Pons (tissue), 1 donor: Measurements from ENCODE around the gene NAMPT.

Source experiments
- DNase-seq: peaks from one replicate; pipeline ENCODE4 v3.0.0-alpha.2; 2016; ENCODE audit warnings: low spot score

The NAMPT gene

GRCh38 chr7:106273009-106273668 lies 11.6 kb downstream of the NAMPT start:
- no peak for DNase-seq

GRCh38 chr7:106270122-106270977 lies 14.4 kb downstream of the NAMPT start:
- DNase-seq, result no peak

- no peak for DNase-seq
These were observed 15.4 kb downstream of the NAMPT start for GRCh38 chr7:106269254-106269961.

- DNase-seq, result no peak
These were observed 19.6 kb downstream of the NAMPT start for GRCh38 chr7:106265133-106265532.

DNA sequence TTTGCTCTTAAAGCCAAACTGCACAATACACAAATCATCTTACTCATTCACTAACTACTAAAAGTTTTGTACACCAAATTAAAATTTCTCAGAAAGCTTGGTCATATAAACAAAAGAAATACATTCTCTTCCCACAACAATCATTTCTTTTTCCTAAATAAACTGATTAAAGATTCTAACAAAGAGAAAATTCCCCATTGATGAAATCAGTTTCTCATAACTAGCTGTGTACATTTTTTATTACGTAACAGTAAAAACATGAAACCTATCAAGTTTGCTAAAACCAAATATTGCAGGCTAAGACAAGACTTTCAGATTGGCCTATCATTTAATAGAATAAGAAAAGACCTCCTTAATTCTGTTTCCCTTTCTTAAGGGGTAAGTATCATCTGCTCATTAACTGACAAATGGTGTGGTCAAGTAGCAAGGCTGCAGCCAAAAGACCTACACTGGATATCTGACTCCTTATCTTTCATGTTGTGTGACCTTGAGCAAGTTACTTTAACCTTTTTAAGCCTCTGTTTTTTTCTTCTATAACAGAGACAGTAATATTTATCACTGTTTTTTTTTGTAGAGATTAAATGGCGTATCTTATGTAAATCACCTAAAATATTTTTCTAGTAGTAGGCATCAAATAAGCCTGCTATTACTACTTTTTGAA lies 22.4 kb downstream of the NAMPT start:
- DNase-seq, result no peak

DNA sequence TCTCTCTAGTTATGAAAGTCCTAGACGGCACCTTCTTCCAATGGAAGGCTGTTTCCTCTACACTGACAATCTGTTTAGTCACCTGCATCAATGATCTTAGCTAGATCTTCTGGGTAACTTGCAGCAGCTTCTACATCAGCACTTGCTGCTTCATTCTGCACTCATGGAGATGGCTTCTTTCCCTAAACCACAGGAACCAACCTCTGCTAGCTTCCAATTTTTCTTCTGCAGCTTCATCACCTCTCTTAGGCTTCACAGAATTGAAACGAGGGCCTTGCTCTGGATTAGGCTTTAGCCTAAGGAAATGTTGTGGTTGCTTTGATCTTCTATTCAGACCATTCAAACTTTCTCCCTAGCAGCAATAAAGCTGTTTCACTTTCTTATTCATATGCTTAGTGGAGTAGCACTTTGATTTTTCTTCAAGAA lies 24.6 kb downstream of the NAMPT start:
- DNase-seq, result no peak

GRCh38 chr7:106258789-106259188 lies 26.0 kb downstream of the NAMPT start:
- DNase-seq, result no peak

- no peak for DNase-seq
These were observed 27.0 kb downstream of the NAMPT start for GRCh38 chr7:106257752-106258151.

GRCh38 chr7:106256144-106256543 lies 28.6 kb downstream of the NAMPT start:
- no peak for DNase-seq

GRCh38 chr7:106255246-106255645 lies 29.5 kb downstream of the NAMPT start:
- DNase-seq, result no peak

GRCh38 chr7:106254525-106255116 lies 30.2 kb downstream of the NAMPT start:
- no peak for DNase-seq

DNA sequence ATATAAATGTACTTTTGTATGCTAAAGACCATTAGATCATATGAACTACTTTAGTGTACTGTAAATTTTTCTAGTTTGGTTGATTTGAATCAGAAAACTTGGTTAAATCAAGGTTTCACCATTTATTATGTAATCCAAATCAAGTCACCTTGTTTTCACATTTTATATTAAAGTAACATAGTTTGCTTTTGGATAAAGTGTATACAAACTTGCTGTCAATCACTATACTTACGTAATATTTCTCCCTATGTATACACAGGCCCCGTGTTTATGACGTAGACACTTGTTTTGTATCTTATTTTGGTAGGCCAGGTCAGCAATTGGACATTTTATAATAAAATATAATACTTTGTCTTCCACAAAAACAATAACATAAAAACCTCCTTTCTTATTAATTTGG lies 32.2 kb downstream of the NAMPT start:
- DNase-seq, result no peak

DNA sequence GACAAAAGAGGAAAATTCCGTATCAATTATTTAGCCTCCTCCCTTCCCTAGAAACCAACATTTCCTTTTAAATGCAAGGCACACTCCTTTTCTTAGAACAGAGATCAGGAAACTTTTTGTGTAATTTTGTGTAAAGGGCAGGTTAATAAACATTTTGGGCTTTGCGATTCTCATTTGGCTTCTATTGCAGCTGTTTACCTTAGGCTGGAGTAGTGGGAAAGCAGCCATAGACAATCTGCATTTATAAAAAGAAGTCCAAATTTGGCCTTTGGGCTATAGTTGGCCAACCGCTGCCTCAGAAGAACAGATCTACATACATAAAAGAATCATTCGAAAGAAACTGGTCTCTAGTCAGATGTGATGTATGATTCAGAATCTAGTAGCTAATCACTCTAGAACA lies 35.3 kb downstream of the NAMPT start:
- DNase-seq, result no peak

DNA sequence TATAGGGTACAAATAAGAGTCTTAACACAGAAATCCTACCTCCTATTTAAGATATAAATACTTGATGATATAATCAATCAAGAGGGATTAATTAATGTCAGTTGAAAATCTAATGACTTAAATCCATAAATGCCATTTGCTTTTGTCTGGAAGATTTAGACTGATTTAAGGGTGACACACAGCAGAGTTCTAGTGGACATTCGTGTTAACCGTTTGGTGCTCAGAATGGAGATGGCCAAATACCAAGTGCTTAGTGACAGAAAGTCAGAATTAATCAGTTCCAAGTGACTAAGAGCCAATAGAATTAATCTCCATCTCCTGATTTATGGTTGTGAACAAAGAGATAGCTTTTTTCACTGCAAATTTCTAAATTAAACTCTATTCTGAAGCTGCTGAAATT lies 36.2 kb downstream of the NAMPT start:
- no peak for DNase-seq

GRCh38 chr7:106247841-106248240 lies 36.9 kb downstream of the NAMPT start:
- DNase-seq, result no peak

DNA sequence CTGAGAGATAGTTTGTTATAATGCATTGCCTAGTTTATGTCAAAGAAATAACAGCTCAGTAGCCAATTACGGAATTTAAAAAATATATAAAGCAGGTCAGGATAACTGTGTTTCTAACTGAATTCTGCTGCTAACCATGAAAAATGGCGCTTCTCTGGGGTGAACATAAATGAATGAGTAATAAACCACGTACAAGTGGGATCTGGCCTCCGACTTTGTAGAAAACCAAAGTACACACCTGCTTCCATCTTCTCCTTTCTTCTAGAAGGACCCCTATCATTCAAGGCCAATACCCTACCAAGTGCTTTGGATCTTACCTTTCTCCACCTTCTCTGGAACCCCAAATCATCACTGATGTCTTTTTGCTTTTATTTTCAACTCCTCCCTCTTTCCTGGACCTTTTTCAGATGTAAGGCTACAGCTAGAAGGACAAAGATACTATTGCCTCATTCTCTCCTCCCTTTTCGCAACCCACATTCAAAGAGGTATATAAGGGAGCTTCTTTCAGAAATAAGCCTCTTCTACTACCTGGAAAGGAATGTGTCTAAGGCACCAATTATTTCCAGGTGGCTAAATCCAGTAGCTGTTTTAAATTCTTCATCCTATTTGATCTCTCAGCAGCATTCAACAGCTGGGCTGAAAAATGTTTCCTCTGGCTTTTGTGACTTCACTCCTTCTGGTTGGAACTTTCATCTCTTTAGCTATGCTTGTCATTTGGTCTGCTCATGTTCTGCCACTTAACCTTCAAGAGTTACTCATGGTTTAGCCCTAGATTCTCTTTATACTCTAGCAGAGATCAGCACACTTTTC lies 37.7 kb downstream of the NAMPT start:
- DNase-seq, result no peak

DNA sequence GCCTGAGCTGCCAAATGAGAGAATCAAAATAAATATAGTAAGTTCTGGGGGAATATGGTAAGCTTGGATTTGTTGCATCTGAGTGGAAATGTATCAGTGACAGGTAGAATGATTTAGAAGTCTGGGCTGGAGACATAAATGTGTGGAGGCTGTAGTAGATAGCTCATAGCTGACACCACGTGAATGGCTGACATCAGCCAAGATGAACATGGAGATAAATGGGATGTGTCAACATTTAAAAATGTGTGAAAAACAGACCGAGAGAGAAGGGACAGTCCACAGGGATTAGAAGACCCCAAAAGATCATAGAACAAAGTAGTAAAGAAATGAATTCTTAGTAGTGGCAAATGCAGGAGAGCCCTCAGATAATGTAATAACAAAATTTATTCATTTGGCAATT lies 40.9 kb downstream of the NAMPT start:
- no peak for DNase-seq

- DNase-seq, result peak; percentile 18
These were observed 45.4 kb downstream of the NAMPT start for GRCh38 chr7:106239406-106239805.

GRCh38 chr7:106238830-106239229 lies 46.0 kb downstream of the NAMPT start:
- DNase-seq, result no peak

DNA sequence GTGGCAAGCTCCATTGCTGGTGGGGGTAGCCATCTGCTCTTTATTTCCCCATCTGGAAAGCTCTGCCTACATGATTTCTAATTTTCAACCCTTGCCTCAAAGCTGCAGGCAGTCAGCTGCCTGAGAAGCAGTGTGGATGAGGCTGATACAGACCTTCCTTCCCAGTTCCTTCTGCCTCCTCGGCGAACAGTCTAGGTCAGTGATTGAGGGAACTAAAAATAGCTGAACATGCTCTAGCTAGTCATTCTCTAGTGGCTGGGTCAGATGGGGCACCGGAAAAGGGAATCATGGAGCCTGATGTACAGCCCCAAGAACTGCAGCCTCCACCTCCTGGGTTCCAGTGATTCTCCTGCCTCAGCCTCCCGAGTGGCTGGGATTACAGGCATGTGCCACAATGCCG lies 48.7 kb downstream of the NAMPT start:
- DNase-seq, result no peak

DNA sequence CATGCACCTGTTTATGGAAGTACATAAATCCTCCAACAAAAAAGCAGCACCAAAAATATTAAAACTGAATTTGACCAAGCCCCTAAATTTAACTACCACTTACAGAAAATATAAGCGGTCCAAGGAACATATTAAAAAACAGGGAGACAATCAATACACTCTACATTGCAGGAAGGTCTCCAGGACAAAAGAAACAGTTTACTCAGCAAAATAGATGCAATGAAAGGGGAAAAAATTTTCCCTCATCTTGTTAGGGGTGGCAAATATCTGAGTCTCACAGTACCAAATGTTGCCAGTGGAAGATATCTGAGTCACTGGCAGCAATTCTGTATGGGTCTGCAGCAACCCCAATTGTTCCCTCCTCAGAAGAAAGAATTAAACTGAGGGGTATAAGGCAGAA lies 50.4 kb downstream of the NAMPT start:
- DNase-seq, result no peak
